ENCODE measurements around the gene CAP2.

GRCh38 chr6:17349427-17349826 lies 44.0 kb upstream of the CAP2 start:
- TF ChIP-seq CTCF (IDR thresholded peaks at IDR 0.05) (no peak), POLR2AphosphoS5 (IDR thresholded peaks at IDR 0.05; ENCODE audit: low read depth, low read length) (no peak)
- TF ChIP-seq, protein P1, sequence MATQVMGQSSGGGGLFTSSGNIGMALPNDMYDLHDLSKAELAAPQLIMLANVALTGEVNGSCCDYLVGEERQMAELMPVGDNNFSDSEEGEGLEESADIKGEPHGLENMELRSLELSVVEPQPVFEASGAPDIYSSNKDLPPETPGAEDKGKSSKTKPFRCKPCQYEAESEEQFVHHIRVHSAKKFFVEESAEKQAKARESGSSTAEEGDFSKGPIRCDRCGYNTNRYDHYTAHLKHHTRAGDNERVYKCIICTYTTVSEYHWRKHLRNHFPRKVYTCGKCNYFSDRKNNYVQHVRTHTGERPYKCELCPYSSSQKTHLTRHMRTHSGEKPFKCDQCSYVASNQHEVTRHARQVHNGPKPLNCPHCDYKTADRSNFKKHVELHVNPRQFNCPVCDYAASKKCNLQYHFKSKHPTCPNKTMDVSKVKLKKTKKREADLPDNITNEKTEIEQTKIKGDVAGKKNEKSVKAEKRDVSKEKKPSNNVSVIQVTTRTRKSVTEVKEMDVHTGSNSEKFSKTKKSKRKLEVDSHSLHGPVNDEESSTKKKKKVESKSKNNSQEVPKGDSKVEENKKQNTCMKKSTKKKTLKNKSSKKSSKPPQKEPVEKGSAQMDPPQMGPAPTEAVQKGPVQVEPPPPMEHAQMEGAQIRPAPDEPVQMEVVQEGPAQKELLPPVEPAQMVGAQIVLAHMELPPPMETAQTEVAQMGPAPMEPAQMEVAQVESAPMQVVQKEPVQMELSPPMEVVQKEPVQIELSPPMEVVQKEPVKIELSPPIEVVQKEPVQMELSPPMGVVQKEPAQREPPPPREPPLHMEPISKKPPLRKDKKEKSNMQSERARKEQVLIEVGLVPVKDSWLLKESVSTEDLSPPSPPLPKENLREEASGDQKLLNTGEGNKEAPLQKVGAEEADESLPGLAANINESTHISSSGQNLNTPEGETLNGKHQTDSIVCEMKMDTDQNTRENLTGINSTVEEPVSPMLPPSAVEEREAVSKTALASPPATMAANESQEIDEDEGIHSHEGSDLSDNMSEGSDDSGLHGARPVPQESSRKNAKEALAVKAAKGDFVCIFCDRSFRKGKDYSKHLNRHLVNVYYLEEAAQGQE (IDR thresholded peaks at IDR 0.05; ENCODE audit: insufficient read depth in 1 of 2, low read depth in 2 of 2, low read length in 1 of 2) = no peak
